GM18519 (cell line): ENCODE measurements around the gene FAM72D.
"Not testable (repeated sequence)": the region's sequence is repeated elsewhere in the genome, so short reads cannot be mapped to it uniquely, and the experiment has no call there.

Source experiments
- ATAC-seq: cut with Tn5 transposase; IDR thresholded peaks from one replicate; pipeline ENCODE4 v1.9.1; 2021; ENCODE audit warnings: mild to moderate bottlenecking, moderate library complexity; ENCODE audit not compliant: unreplicated experiment, low FRiP score

The FAM72D gene

DNA sequence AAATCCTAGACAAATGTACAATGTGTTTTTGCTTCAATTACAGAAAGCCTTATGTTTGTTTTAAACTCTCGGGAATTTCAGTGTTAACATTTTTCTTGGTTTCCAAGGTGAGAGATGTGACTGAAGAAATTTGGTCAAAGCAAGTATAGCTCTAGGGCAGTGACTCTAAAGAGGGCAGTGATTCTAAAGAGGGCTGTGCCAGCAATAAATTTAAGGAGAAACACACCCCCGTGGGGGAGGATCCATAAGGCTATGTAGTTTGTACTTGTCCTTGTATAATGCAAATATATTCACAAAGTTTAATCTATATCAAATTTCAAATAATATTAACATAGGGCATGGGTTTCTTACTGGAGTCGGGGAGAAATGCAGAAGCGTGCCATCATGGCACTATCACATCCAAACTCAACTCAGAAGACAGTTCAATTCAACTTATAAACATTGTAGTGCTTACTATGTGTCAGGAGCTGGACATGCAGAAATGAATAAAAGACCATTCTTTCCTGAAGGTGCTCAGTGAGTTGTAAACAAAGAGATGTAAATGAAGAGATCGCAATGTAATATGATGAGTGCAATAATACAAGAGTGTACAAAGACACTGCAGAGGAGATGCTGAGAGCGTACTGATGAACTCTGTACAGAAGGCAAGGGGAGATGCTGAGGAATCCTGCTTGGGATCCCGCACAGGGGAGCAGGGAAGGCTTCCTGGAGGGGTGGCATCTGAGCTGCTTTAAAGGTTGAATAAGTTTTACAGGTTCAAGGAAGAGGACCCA is 13.1 kb upstream of the FAM72D start:
- ATAC-seq, result not testable (repeated sequence)

DNA sequence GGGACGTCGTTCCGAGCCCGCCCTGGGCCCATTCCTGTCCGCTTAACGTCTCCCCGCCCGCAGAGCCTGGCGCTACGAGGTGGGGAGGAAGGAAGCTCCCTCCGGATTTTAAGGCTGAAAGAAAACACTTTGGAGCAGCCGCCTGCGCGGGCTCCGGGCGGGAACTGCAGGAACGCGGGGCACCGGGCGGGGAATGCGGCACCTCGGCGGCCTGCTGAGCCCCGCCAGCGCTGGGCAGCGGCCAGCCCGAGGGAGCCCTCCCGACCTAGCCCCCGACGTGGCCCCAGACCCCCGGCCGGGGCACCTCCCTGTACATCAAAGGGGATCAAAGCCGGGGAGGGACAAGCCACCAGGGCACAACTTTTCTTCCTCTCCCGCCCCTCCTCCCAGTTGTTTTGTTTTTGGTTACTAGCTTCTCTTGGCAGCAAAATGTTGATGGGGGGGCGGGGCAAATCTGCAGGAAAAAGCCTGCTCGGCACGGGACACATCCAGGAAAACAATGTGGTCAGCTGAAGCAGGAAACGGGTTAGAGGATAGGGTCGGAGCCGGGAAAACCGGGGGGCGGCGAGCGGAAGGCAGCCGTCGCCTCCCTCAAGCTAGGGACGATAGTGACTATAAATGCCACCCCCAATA is 2.1 kb upstream of the FAM72D start:
- not testable (repeated sequence) for ATAC-seq

DNA sequence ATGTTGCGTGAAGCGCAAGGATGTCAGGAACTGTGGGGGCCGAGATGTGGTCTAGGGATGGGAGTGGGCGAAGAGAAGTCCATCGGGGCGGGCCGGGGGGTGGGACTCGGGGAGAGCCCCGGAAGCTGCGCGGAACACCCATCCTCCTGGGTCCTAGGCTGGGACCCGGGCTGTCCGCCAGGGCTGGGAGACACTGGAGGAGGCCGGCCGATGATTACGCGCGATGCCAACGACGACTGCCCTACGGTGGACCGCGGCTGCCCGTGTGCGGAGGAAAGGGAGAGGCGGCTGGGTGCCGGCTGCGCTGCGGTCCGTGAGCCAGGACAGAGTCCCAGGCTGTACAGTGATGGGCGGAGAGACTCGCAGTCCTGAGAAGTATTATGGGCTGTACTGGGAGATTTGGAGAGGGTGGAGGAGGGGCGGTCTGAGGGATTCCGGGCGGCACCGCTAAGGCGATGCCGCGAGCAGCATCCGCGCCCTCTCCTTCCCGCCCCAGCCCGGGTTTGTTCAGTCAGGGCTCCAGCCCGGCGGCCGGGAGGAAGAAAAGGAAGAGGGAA is 1.0 kb upstream of the FAM72D start:
- ATAC-seq, result peak; percentile 1

DNA sequence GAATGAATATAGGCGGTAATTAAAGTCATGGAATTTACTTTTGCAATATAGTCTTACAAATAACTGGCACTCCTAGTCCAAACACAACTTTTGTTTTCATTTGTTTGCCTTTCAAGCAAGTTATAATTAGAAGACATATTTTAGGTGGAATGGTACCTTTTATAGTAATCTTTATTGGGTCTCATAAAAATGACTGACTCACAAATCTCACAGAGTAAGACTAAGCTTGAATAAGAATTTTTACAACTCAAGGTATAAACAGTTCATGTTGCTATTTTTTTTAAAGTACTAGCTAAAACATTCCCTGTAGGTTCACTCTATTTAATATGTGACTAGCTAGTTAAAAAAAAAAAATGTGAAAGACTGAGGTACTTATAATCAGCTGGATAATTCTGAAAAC is 6.0 kb downstream of the FAM72D start:
- ATAC-seq, result not testable (repeated sequence)

DNA sequence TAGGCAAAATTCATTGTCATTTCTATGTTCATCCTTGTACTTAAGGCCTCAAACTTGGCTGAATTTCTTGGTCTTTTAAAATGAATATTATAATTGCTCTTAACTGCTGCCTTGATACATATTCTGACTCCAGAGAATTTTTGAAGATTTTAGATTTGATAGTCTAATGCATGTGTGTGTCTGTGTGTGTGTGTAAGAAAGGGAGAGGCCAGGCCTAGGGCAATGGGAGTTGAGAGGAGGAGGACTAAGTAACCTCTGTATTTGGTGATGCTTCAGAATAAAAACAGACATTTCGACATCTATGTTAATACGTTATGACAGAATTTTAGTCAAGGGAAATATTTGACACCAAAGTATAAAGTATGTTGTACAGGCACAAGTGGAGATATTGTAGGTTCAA is 7.5 kb downstream of the FAM72D start:
- not testable (repeated sequence) for ATAC-seq

DNA sequence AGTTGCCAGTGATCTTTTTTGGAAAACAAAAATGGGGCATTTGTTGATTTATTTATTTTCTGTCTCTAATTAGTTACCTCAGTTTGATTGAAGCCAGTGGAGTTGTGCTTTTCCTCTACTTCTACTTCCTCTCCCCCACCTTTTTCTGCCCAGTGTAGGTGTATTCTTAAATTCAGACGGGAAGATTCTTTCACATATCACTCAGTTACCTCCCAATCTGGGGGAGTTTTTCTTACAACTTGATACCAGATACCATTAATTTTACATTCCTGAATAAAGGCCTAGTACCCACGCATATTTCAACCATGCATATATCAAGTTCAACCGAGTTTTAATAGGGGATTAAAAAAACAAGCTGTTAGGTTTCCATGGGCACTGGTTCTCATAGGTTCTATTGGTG is 15.9 kb downstream of the FAM72D start:
- ATAC-seq, result not testable (repeated sequence)

DNA sequence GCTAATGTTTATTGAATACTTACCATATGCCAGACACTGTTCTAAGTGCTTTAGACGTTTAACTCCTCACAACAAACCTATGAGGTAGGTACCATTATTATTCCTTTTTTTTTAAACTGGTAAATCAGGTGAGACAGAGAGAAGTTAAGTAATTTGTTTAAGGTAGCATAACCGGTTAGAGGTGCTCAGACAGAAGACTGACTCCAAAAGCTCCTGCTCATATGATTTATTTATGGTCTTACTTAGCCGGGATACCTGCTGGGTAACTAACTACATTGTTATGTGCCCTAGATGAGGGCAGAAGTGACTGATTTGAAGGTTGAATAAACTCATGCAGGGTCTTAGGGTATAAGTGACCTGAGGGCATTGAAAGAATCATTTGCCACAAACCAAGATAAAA is 16.9 kb downstream of the FAM72D start:
- not testable (repeated sequence) for ATAC-seq

DNA sequence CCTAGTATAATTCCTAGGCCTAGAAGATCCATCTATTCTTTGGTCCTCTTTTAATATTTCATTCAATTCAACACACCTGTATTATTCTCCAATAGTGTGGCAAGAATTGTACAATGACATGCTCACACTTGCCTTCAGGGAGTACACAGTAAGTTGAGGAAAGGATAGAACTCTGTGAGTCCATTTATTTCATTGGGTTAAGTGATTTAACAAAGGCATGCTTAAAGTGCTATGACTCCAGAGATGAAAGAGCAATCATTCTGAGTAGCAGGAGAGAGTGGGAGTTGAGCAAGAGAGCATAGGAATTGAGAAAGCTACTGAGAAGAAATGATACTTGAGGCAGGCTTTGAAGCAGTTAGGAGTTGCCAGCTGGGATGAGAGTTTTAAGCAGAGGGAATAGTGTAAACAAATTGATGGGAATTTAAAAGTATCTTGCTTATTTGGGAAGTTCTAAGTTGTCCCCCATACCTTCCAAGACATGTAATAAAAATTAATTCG is 18.8 kb downstream of the FAM72D start:
- ATAC-seq, result not testable (repeated sequence)

DNA sequence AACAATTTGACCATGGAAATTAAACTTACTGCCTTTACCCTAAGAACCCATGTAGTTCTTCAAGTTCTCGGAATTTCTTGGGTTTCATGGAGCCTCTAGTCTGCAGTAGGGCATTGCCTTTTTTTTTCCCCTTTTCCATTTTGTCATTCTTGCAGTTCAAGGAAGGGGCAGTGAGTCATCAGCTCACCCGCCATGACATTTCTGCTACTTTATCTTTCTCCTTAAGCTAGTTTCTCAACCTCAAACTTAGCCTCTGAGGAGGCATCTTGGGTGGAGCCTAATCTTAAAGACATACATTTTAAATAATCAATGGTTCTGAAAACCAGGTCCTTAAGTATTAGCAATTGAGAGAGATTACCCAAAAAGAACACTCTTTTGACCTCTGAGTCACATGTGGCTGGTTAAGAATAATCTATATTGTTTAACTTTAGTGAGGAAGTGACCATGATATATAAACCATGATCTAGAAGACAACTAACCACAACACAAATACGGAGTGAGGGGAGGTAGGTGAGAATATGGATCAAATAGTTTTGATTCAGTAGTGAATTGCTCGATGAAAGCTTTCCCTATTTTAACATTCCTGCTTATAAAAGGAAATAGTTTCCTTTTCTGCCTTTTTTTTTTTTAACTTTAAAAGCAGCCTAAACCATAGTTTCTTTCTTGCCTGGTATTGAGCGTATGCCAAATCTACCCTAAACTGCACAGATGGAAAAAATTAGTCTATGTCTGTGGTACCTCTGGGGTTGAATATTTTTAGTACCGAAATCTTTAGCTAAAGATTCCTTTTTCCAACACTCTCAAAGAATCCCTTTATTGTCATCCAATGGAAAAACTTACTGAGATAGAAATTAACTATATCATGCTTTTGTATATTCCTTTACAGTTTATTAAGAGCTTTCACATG is 20.1 kb downstream of the FAM72D start:
- not testable (repeated sequence) for ATAC-seq

DNA sequence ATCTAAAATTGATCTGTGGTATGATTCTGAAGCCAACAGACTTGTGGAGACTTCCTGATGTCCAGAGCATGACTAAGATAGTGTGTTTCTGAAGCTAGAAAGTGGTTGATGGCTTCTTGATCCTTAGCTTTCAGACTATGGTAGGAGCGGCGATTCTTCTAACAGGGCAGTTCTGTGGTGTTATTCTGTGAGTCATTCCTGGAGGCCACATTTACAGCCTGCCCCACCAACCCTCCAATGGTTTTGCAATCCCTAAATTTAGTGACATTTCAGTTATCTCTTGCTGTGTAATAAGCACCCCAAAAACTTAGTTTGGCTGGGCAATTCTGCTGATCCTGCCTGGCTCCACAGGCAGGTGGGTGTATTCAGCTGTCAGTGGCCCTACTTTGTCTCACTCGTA is 24.1 kb downstream of the FAM72D start:
- not testable (repeated sequence) for ATAC-seq

DNA sequence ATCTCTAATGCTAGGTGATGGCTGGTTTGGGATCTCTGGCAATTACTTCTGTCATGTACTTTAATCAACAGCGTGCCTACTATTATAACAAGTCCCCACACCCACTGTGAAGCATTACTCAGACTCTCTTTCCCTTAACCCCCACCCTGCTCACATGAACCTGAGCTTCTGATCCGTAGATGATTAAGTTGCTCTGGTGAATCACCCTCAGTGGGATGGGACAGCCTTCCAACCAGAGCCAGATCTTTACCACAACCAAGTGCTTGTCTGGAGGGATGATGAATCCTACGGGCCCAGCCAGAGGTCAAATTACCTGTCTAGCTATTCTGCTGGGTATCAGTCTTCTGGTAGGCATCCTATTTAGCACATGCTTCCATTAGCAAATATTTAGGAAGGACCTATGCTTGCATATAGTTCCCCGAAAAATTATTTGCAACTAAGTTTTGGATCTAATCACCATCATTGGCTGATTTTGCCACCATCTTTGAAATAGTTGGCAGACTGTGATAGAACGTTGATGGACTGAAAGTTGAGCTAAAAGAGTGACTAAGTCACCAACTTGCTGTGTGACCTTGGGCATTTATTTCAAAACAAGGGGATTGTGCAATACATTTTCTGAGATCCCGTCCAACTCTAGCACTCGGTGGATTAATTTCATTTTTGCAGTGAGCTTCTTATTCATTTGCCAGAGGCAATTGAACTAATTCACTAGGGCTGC is 26.7 kb downstream of the FAM72D start:
- not testable (repeated sequence) for ATAC-seq

DNA sequence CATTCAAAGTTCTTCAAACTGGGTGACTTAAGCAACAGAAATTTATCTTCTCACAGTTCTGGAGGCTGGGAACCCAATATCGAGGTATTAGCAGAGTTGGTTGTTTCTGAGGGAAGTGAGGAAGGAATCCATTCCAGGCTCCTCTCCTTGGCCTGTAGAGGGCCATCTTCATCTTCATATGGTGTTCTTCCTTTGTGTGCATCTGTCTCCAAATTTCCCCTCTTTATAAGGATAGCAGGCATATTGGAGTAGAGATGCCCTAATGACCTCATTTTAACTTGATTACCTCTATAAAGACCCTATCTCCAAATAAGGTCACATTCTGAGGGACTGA is 27.3 kb downstream of the FAM72D start:
- not testable (repeated sequence) for ATAC-seq

DNA sequence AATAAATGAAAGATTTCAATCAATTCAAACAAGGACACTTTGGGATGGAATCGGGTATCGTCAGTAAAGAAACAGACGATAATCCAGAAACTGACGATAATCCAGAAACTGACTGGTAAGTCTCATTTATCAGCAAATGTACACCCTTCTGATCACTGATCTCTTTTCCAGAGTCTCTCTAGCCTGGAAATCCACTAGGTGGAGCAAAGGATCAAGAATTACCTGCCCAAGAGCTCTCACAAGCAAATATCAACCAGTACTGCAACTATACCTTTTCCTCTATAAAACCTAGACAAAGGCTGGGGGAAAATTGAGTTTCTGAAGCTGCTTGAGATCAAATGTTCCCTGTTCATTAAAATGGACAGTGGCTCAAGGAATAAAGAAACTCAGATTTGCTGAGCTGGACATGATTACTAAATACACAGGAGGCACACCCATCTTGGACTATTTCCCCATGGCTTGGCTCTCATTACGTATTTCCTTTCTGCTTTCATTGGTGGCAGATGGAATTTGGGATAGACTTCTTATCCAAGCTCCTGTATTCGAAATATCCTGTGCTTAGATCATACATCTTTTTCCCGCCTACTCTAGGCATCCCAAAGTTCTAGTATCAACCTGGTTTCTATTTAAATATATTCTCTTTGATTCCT is 28.3 kb downstream of the FAM72D start:
- not testable (repeated sequence) for ATAC-seq

DNA sequence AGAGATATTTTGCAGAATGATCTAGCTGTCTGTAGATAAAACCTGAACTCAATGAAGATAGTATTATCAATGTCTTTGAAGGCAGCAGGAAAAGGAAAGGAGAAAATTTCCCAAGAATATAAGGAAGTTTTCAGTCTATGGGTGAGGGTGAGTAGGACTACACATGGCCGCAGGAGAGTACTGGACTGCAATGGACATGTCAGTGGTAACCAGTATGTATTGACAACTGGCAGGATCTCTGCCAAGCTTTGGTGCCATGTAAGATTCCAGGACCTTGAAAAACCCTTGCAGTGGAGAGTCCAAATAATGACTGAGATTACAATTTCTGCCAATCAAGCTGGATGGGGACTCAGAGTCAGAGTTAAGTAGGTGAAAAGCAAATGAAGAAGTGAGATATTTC is 29.3 kb downstream of the FAM72D start:
- ATAC-seq, result not testable (repeated sequence)

DNA sequence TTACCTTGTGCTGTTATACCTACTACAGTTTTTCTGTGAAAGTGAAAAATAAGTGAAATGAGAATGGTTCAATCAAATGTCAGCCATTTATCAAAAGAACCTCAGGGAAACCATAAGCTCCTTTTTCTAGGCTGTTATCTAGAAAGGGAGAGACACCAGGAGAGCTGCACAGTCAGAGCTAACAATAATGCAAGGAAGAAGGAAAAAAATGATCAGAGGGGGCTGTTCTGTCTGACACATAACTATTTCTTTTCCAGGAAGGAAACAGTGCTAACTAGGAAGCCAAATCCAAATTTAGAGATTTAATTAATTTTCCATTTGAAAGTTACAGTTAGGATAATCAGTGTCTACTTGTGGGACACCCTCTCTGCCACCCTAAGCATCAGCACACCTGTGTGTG is 31.4 kb downstream of the FAM72D start:
- ATAC-seq, result not testable (repeated sequence)

DNA sequence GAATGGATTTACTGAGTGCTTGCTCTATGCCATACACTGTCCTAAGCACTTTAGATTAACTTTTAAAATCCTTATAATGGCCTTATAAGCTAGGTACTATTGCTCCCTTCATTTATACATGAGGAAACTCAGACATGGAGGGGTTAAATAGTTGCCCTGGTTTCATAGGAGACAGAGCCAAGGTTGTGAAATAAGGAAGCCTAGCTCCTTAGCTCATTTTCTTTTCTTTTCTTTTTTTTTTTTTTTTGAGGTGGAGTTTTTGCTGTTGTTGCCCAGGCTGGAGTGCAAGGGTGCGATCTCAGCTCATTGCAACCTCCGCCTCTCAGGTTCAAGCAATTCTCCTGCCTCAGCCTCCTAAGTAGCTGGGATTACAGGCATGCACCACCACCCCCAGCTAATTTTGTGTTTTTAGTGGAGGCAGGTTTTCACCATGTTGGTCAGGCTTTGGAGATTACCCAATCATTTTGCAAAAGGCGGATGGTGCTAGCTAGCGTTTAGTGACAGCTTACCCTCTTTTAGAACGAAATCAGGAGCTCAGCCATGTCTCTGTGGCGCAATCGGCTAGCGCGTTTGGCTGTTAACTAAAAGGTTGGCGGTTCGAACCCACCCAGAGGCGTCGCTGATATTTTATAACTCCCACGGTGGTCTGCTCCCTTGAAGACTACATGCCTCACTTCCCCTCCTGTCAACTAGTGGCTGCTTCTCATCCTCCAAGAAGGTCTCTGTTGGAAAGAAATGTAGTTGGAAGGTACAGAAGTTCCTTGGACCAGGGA is 33.1 kb downstream of the FAM72D start:
- not testable (repeated sequence) for ATAC-seq

DNA sequence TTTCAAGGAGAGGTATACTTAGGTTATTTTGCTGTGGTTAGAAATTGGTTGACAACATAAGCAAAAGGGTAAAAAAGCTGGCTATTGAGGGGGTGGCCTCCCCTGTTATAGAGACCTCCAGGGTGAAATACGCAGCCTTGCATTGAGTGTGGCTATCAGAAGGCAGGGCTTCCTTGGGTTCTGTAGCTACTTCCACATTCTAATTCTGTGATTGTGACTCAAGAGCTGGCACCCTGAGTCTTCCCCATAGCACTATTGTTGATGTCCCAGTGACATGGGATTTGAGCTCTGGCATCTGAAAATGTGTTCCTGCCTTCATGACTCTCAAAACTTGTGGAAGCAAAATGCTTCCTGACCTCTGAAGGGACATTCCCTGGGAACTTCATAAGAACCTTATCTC is 38.7 kb downstream of the FAM72D start:
- not testable (repeated sequence) for ATAC-seq

DNA sequence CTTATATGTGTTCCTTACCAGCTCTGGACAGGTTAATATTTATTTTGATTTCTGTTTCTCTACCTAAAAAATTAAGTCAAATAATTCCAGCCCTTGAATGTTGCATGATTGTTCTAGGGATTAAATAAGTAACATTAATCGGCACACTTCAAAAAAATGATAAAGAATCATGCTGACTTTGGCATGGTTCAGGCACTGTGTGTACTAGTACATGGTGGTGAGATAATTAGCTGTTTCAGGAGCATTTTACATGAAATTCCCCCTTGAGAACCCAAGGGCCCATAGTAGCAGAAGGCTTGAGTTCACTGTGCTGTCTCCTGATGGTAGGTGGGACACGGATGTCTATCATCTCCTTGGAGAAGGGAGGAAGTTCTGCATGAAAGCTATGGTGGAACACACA is 44.8 kb downstream of the FAM72D start:
- ATAC-seq, result not testable (repeated sequence)
